Measurements from ENCODE around the gene OARD1. TPM values are rescaled to one million over a fixed set of nuclear protein-coding genes. Genes with fewer than 3 reads are reported as not detected.

OARD1 gene
- total RNA-seq, 1 experiment from 2014 or later: 35.0 TPM

GRCh38 chr6:41066867-41067304 lies 5.3 kb downstream of the OARD1 start:
- POLR2A ChIA-PET (ENCODE audit: unreplicated experiment): no interaction called here
- BruUV-seq (replicated peaks): no TSS peak
- no peak for TF ChIP-seq EZH2 (IDR thresholded peaks at IDR 0.05; ENCODE audit: low read depth)
- TF ChIP-seq CTCF (conservative IDR thresholded peaks at IDR 0.05): peak; percentile 92
- Histone ChIP-seq H3K27ac (no peak overlapping the region), H3K9me3 (ENCODE audit: insufficient read depth, low read depth) (no peaks in the 10 kb centered on the region), H3K9me2 (ENCODE audit: insufficient read depth) (no peaks in the 10 kb centered on the region), H3K36me3 (ENCODE audit: low read depth) (no peaks in the 10 kb centered on the region), H3F3A (ENCODE audit: insufficient read depth, low read depth) (peaks cover 26% of the 10 kb centered on the region), H3K4me3 (no peak overlapping the region), H3K4me2 (no peak overlapping the region), H3K79me2 (ENCODE audit: low read depth) (peaks cover 13% of the 10 kb centered on the region), H3K4me1 (replicated peaks; ENCODE audit: insufficient read depth) (peaks cover 12% of the 10 kb centered on the region), H3K27me3 (ENCODE audit: insufficient read depth, low read depth) (no peaks in the 10 kb centered on the region), H4K20me1 (ENCODE audit: insufficient read depth) (0 out of 2 replicates have a peak, but pooled peaks cover 4% of the 10 kb centered on the region), H2AFZ (no peak overlapping the region)
- intact Hi-C loops (cut with micrococcal nuclease; ENCODE audit: unreplicated experiment): loop anchor here (2.0 to 10.0 kb wide), 5 partner anchors 28 to 1692 kb away; partner anchors contain the start of gene UNC5CL
- CTCF ChIA-PET: no interaction called here
- peak; percentile 52 to 57 for DNase-seq

- no peaks in the 10 kb centered on the region for H3K27me3 ChIP-seq (ENCODE audit: insufficient read depth, low read depth)
- no peak overlapping the region for H2AFZ ChIP-seq
- TF ChIP-seq CTCF (conservative IDR thresholded peaks at IDR 0.05): no peak
- no peak for TF ChIP-seq EZH2 (IDR thresholded peaks at IDR 0.05; ENCODE audit: low read depth)
- ChIA-PET POLR2A (ENCODE audit: unreplicated experiment) (no interaction called here), CTCF (no interaction called here)
- no peaks in the 10 kb centered on the region for H3K9me2 ChIP-seq (ENCODE audit: insufficient read depth)
- H3K4me1 ChIP-seq (replicated peaks; ENCODE audit: insufficient read depth): peaks cover 9% of the 10 kb centered on the region
- BruUV-seq (replicated peaks): no TSS peak
- DNase-seq: no peak
- no peak overlapping the region for H3K4me2 ChIP-seq
- intact Hi-C loops (cut with micrococcal nuclease; ENCODE audit: unreplicated experiment): loop anchor here (2.0 to 10.0 kb wide), 5 partner anchors 27 to 1691 kb away; partner anchors contain the start of gene UNC5CL
- H3K79me2 ChIP-seq (ENCODE audit: low read depth): peaks cover 6% of the 10 kb centered on the region
- no peak overlapping the region for H3K27ac ChIP-seq
- H3K36me3 ChIP-seq (ENCODE audit: low read depth): no peaks in the 10 kb centered on the region
- no peak overlapping the region for H3K4me3 ChIP-seq
- H3F3A ChIP-seq (ENCODE audit: insufficient read depth, low read depth): peaks cover 13% of the 10 kb centered on the region; the same call in 1 of the 2 replicates
- H4K20me1 ChIP-seq (ENCODE audit: insufficient read depth): 0 out of 2 replicates have a peak, but pooled peaks cover 4% of the 10 kb centered on the region
- no peaks in the 10 kb centered on the region for H3K9me3 ChIP-seq (ENCODE audit: insufficient read depth, low read depth)
These were observed 6.6 kb downstream of the OARD1 start for GRCh38 chr6:41065550-41066026.

- H2AFZ ChIP-seq: no peak overlapping the region
- H3K4me2 ChIP-seq: no peak overlapping the region
- ChIA-PET POLR2A (ENCODE audit: unreplicated experiment) (no interaction called here), CTCF (no interaction called here)
- no peak for TF ChIP-seq CTCF (conservative IDR thresholded peaks at IDR 0.05)
- TF ChIP-seq EZH2 (IDR thresholded peaks at IDR 0.05; ENCODE audit: low read depth): no peak
- H3K9me2 ChIP-seq (ENCODE audit: insufficient read depth): no peaks in the 10 kb centered on the region
- peaks cover 1% of the 10 kb centered on the region; the same call in 1 of the 2 replicates for H3K4me1 ChIP-seq (replicated peaks; ENCODE audit: insufficient read depth)
- H4K20me1 ChIP-seq (ENCODE audit: insufficient read depth): 0 out of 2 replicates have a peak, but pooled peaks cover 4% of the 10 kb centered on the region
- peaks cover 8% of the 10 kb centered on the region; the same call in 1 of the 2 replicates for H3F3A ChIP-seq (ENCODE audit: insufficient read depth, low read depth)
- no peaks in the 10 kb centered on the region for H3K36me3 ChIP-seq (ENCODE audit: low read depth)
- no TSS peak for BruUV-seq (replicated peaks)
- intact Hi-C loops (cut with micrococcal nuclease; ENCODE audit: unreplicated experiment): loop anchor here (5.0 to 10.0 kb wide), 3 partner anchors 38 to 1690 kb away; no protein-coding TSS in a partner anchor
- DNase-seq: no peak
- no peaks in the 10 kb centered on the region for H3K9me3 ChIP-seq (ENCODE audit: insufficient read depth, low read depth)
- no peaks in the 10 kb centered on the region for H3K27me3 ChIP-seq (ENCODE audit: insufficient read depth, low read depth)
- no peak overlapping the region for H3K4me3 ChIP-seq
- H3K79me2 ChIP-seq (ENCODE audit: low read depth): no peaks in the 10 kb centered on the region; the same call in 1 of the 2 replicates
- H3K27ac ChIP-seq: no peak overlapping the region
These were observed 7.3 kb downstream of the OARD1 start for GRCh38 chr6:41064841-41065240.

All from PC-9 (cell line).